OCI-LY3 (cell line): ENCODE data around the gene ACOX1.

Experiments used
- H2AFZ ChIP-seq: fragments of 200-600, 300-600 bp; shearing (Covaris generic); 2 replicates; pipeline ENCODE4 v1.6.0; 2014; ENCODE audit warnings: antibody characterized with exemption, low read depth, low read length
- H3K27ac ChIP-seq: fragments of 200-600, 300-600 bp; sonication (generic); 2 replicates; pipeline ENCODE4 v1.5.1; 2014; ENCODE audit warnings: mild to moderate bottlenecking, low read length, moderate library complexity, mixed read lengths
- H3K27me3 ChIP-seq: fragments of 200-600, 300-600 bp; sonication (generic); 2 replicates; pipeline ENCODE4 v1.6.1; 2014; ENCODE audit warnings: low read depth, low read length, mixed read lengths
- H3K36me3 ChIP-seq: fragments of 200-600, 300-600 bp; sonication (generic); replicated peaks from 2 replicates; pipeline ENCODE3; 2014; ENCODE audit warnings: low read depth, low read length, mixed read lengths
- H3K4me1 ChIP-seq: fragments of 300-600, 200-600 bp; sonication (generic); 2 replicates; pipeline ENCODE4 v1.6.1; 2014; ENCODE audit warnings: low read length, mixed read lengths
- H3K4me2 ChIP-seq: fragments of 200-600, 300-600 bp; sonication (generic); 2 replicates; pipeline ENCODE4 v1.6.1; 2014; ENCODE audit warnings: low read length, mixed read lengths
- H3K4me3 ChIP-seq: fragments of 300-600, 200-600 bp; sonication (generic); 2 replicates; pipeline ENCODE4 v1.5.1; 2014; ENCODE audit warnings: antibody characterized with exemption, mild to moderate bottlenecking, low read length, moderate library complexity
- H3K79me2 ChIP-seq: fragments of 300-600, 200-600 bp; shearing (Covaris generic); 2 replicates; pipeline ENCODE4 v1.6.1; 2014; ENCODE audit warnings: mild to moderate bottlenecking, low read length, mixed read lengths
- H3K9ac ChIP-seq: fragments of 300-600, 200-600 bp; shearing (Covaris generic); 2 replicates; pipeline ENCODE4 v1.6.0; 2014; ENCODE audit warnings: mild to moderate bottlenecking, low read length, moderate library complexity
- H3K9me3 ChIP-seq: fragments of 200-600, 300-600 bp; shearing (Covaris generic); 2 replicates; pipeline ENCODE4 v1.6.1; 2014; ENCODE audit warnings: low read length, mixed read lengths; ENCODE audit not compliant: insufficient read depth
- H4K20me1 ChIP-seq: fragments of 200-600, 300-600 bp; sonication (generic); 2 replicates; pipeline ENCODE4 v1.6.1; 2016; ENCODE audit warnings: low read length, mixed read lengths; ENCODE audit not compliant: insufficient read depth
- EZH2phosphoT487 ChIP-seq: fragments of 200-600 bp; shearing (Covaris generic); IDR thresholded peaks from 2 replicates; pipeline ENCODE4 v1.6.1; 2018; ENCODE audit warnings: antibody characterized with exemption, mixed run types, low read depth
- TF ChIP-seq, protein P1 (sequence below): fragments of 200-600, 300-600 bp; sonication (generic); IDR thresholded peaks from 2 replicates; pipeline ENCODE4 v1.5.1; 2014; ENCODE audit warnings: antibody characterized with exemption, low read length, low read depth

ACOX1 gene

DNA sequence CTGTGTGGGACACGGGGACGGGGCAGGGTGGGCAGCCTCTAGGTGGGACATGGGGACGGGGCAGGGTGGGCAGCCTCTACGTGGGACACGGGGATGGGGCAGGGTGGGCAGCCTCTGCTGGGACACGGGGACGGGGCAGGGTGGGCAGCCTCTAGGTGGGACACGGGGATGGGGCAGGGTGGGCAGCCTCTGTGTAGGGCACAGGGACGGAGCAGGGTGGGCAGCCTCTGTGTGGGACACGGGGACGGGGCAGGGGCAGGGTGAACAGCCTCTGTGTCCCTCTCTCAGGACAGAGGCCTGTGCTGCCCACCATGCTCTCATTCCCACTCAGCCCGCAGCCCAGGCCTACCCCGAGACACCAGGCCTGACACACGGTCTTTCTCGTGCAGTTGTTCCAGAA lies 57.4 kb downstream of the ACOX1 start:
- Histone ChIP-seq H3K4me2 (no peak overlapping the region), H3K79me2 (no peaks in the 10 kb centered on the region), H3K27me3 (no peaks in the 10 kb centered on the region), H3K4me3 (no peak overlapping the region), H3K36me3 (no peaks in the 10 kb centered on the region), H3K9me3 (no peaks in the 10 kb centered on the region), H3K9ac (no peak overlapping the region), H3K4me1 (no peaks in the 10 kb centered on the region), H3K27ac (no peak overlapping the region), H2AFZ (no peak overlapping the region), H4K20me1 (no peaks in the 10 kb centered on the region)
- TF ChIP-seq, protein P1, sequence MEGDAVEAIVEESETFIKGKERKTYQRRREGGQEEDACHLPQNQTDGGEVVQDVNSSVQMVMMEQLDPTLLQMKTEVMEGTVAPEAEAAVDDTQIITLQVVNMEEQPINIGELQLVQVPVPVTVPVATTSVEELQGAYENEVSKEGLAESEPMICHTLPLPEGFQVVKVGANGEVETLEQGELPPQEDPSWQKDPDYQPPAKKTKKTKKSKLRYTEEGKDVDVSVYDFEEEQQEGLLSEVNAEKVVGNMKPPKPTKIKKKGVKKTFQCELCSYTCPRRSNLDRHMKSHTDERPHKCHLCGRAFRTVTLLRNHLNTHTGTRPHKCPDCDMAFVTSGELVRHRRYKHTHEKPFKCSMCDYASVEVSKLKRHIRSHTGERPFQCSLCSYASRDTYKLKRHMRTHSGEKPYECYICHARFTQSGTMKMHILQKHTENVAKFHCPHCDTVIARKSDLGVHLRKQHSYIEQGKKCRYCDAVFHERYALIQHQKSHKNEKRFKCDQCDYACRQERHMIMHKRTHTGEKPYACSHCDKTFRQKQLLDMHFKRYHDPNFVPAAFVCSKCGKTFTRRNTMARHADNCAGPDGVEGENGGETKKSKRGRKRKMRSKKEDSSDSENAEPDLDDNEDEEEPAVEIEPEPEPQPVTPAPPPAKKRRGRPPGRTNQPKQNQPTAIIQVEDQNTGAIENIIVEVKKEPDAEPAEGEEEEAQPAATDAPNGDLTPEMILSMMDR, result no peak
- TF ChIP-seq EZH2phosphoT487, result no peak

DNA sequence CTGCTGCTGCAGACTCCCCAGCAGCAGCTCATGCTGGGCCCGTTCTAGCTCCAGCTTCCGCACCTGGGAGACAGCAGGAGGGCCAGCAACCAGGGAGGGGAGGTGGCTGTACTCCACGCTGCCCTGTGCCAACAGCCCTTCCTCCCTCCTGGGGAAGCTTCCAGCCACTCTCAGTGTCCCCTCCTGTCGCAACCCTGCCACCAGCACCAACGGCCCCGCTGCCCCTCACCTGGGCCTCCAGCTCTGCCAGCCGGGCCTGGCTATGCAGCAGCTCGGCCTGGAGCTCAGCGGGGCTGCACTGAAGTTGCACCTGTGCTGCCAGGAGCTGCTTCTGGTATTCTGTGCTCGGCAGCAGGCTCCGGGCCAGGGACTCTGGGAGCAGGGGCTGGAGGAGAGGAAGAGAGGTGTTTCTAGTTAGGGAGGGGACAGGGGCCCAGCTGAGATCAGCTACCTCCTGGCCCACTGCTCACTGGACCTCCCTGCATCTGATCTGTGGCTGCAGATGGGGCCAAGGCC lies 58.9 kb downstream of the ACOX1 start:
- Histone ChIP-seq H3K9me3 (no peaks in the 10 kb centered on the region), H3K4me1 (no peaks in the 10 kb centered on the region), H3K27ac (no peak overlapping the region), H3K4me2 (no peak overlapping the region), H2AFZ (no peak overlapping the region), H3K36me3 (no peaks in the 10 kb centered on the region), H4K20me1 (no peaks in the 10 kb centered on the region), H3K79me2 (no peaks in the 10 kb centered on the region), H3K27me3 (no peaks in the 10 kb centered on the region), H3K9ac (no peak overlapping the region), H3K4me3 (no peak overlapping the region)
- TF ChIP-seq, protein P1, result no peak
- TF ChIP-seq EZH2phosphoT487, result no peak

DNA sequence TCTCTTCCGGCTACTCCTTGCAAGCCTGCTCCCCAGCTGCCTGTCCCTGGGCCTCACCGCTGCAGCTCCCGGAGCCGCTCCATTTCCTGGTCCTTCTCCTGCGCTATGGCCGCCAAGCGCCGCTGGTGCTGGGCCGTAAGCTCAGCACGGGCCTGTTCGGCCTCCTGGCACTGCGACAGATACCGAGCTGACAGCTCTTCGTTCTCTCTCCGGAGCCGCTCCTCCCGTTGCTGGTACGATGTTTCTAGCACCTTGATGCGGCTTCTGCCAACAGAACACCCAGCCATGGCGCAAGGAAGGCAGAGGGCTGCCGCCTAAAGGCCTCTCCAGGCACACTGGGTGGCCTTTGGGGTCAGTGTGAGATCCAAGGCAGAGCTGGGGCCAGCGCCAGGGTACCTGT lies 59.4 kb downstream of the ACOX1 start:
- Histone ChIP-seq H3K9ac (no peak overlapping the region), H3K9me3 (no peaks in the 10 kb centered on the region), H3K4me1 (no peaks in the 10 kb centered on the region), H3K27me3 (no peaks in the 10 kb centered on the region), H3K4me2 (no peak overlapping the region), H2AFZ (no peak overlapping the region), H4K20me1 (no peaks in the 10 kb centered on the region), H3K27ac (no peak overlapping the region), H3K4me3 (no peak overlapping the region), H3K36me3 (no peaks in the 10 kb centered on the region), H3K79me2 (no peaks in the 10 kb centered on the region)
- TF ChIP-seq, protein P1, result no peak
- TF ChIP-seq EZH2phosphoT487, result no peak

DNA sequence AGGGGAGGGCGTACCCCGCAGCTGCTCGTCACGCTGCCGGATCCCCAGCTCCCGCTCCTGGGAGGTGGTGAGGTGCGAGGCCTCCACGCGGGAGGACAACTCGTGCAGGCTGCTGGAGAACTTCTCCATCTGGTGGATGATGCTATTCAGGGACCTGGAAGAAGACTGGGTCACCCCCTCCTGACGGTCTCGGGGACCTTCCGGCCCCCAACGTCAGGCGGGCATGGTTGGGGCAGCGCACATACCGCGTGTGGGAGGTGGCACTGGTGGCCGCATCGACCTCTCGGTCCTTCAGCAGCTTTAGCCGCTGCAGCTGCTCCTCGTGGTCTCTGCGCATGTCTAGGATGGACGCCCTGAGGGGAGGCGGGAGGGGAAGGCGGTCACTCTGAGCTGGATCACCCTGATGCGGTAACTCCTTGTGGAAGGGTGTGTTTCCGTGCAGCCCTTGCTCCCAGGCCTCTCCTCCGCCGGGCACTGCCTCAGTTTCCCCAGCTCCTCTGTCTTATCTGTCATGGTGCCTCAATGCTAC lies 61.0 kb downstream of the ACOX1 start:
- H3K4me3 ChIP-seq, result no peak overlapping the region
- H2AFZ ChIP-seq, result no peak overlapping the region
- no peaks in the 10 kb centered on the region for H3K4me1 ChIP-seq
- H3K79me2 ChIP-seq, result no peaks in the 10 kb centered on the region
- H3K4me2 ChIP-seq, result no peak overlapping the region
- TF ChIP-seq EZH2phosphoT487, result no peak
- TF ChIP-seq, protein P1, result no peak
- H3K27me3 ChIP-seq, result no peaks in the 10 kb centered on the region
- H3K9ac ChIP-seq, result no peak overlapping the region
- no peaks in the 10 kb centered on the region for H4K20me1 ChIP-seq
- no peaks in the 10 kb centered on the region for H3K36me3 ChIP-seq
- H3K9me3 ChIP-seq, result no peaks in the 10 kb centered on the region
- no peak overlapping the region for H3K27ac ChIP-seq
